Nephron progenitor cell (in vitro differentiated cells): Measurements from ENCODE around the gene COX8A.

ENCODE experiments used
- DNase-seq: peaks from one replicate; pipeline ENCODE4 v3.0.0; 2021
- H3K27ac Mint-ChIP-seq: 2 replicates; pipeline ENCODE4 v1.8.0; 2021; ENCODE audit warnings: mild to moderate bottlenecking, moderate library complexity, mixed read lengths
- H3K27me3 Mint-ChIP-seq: 2 replicates; pipeline ENCODE4 v1.8.0; 2021; ENCODE audit warnings: mild to moderate bottlenecking, low read depth, mixed read lengths; ENCODE audit not compliant: poor library complexity
- H3K36me3 Mint-ChIP-seq: 2 replicates; pipeline ENCODE4 v1.8.0; 2021; ENCODE audit warnings: low read depth, mixed read lengths
- H3K4me1 Mint-ChIP-seq: 2 replicates; pipeline ENCODE4 v1.8.0; 2021; ENCODE audit warnings: mixed read lengths
- H3K4me3 Mint-ChIP-seq: 2 replicates; pipeline ENCODE4 v1.8.0; 2021; ENCODE audit warnings: mild to moderate bottlenecking, moderate library complexity, mixed read lengths
- H3K9me3 Mint-ChIP-seq: 2 replicates; pipeline ENCODE4 v1.8.0; 2021; ENCODE audit warnings: mild to moderate bottlenecking, moderate library complexity, mixed read lengths
- CTCF ChIP-seq: fragments of 200-600 bp; sonication (generic); IDR thresholded peaks from 2 replicates; pipeline ENCODE4 v1.5.0; 2021; ENCODE audit warnings: antibody characterized with exemption

The COX8A gene

GRCh38 chr11:64003807-64004589, 29.6 kb downstream of the COX8A start:
- H3K4me3 Mint-ChIP-seq = no peak overlapping the region
- H3K27ac Mint-ChIP-seq = no peak overlapping the region
- no peak for TF ChIP-seq CTCF
- no peak for DNase-seq
- peaks cover 38% of the 10 kb centered on the region for H3K4me1 Mint-ChIP-seq
- no peaks in the 10 kb centered on the region for H3K9me3 Mint-ChIP-seq
- no peaks in the 10 kb centered on the region for H3K36me3 Mint-ChIP-seq
- peaks cover 71% of the 10 kb centered on the region for H3K27me3 Mint-ChIP-seq

DNA sequence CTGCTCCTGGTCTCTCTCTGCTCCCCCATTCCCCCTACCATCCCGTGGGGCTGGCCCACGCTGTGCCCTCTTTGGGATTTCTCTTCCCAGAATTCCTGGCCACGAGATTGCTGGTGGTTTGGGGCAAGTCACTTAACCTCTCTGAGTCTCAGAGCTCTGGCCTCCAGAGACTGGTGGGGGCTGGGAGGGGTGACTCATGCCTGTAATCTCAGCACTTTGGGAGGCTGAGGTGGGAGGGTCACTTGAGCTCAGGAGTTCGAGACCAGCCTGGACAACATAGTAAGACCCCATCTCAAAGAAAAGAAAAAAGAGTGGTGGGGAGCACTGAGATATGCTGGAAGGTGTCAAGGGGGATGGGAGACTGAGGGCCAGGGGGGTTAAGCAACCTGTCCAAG, 30.2 kb downstream of the COX8A start:
- H3K4me3 Mint-ChIP-seq = no peak overlapping the region
- TF ChIP-seq CTCF = no peak
- peaks cover 71% of the 10 kb centered on the region for H3K27me3 Mint-ChIP-seq
- H3K27ac Mint-ChIP-seq = no peak overlapping the region
- no peaks in the 10 kb centered on the region for H3K36me3 Mint-ChIP-seq
- H3K9me3 Mint-ChIP-seq = no peaks in the 10 kb centered on the region
- peaks cover 40% of the 10 kb centered on the region for H3K4me1 Mint-ChIP-seq
- DNase-seq = no peak

DNA sequence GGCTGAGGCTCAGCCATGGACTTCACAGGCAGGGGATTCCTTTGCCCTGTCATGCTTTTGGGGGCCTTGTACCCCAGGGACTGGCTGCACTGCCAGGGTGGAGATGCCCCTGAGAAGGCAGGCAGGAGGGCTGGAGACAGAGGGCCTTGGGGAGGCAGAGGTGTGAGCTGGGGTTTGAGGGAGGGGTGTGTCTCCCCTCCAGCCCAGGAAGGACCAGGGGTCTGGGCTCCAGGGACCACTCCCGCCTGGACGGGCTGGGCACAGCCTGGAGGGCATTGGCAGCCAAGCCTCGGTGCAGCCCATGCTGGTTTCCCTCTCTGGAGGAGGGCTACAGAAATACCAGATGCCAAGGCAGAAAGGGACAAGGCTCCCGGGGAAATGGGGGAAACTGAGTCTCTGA, 31.3 kb downstream of the COX8A start:
- Mint-ChIP-seq H3K4me3 (no peak overlapping the region), H3K4me1 (peaks cover 40% of the 10 kb centered on the region), H3K27me3 (peaks cover 77% of the 10 kb centered on the region), H3K36me3 (no peaks in the 10 kb centered on the region), H3K9me3 (peaks cover 7% of the 10 kb centered on the region), H3K27ac (no peak overlapping the region)
- no peak for TF ChIP-seq CTCF
- no peak for DNase-seq

DNA sequence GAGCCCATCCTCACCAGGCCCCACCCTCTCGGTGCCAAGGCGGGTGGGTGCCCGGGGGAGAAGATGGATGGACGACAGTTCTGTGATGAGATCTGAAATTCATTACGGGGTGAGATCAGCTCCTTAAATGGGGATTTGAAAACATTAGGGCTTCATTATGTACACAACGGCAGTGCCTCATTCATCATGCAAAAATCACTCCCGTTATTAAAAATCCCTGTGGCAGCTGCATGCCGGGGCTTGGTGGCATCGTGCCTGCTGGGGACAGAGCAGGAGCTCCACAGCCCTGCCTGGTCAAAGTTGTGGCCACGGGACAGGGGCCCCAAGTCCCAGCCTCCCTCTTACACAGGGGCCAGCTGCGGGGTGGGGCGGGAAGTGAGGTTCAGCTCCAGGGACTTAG, 32.0 kb downstream of the COX8A start:
- no peak overlapping the region for H3K4me3 Mint-ChIP-seq
- peaks cover 9% of the 10 kb centered on the region for H3K9me3 Mint-ChIP-seq
- no peaks in the 10 kb centered on the region for H3K36me3 Mint-ChIP-seq
- TF ChIP-seq CTCF = no peak
- peaks cover 76% of the 10 kb centered on the region for H3K27me3 Mint-ChIP-seq
- H3K4me1 Mint-ChIP-seq = peaks cover 43% of the 10 kb centered on the region
- no peak for DNase-seq
- no peak overlapping the region for H3K27ac Mint-ChIP-seq

DNA sequence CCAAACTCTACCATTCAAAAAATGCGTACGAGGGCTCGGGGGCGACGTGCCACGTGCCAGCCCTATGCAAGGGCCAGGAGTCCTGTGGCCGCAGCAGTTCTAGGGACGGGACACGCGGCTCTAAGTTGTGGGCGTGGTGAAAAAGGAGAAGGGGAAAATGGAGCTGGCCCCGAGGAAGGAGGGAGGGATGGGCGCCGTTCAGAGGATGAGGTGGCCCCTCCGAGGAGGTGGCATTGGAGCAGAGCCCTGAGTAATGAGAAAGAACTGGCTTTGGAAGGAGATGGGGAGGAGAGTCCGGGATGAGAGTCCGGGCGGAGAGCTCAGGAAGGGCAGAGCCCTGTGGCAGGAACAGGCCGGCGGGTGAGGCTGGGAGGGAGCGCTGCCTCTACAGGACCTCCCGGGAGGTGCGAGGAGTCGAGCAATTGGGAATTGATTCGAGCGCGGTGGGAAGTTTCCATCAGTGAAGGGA, 32.8 kb downstream of the COX8A start:
- H3K9me3 Mint-ChIP-seq = peaks cover 9% of the 10 kb centered on the region
- no peaks in the 10 kb centered on the region for H3K36me3 Mint-ChIP-seq
- DNase-seq = peak; percentile 54

More for the DNA sequence above, 32.8 kb downstream of the COX8A start:
- Mint-ChIP-seq H3K27me3 (peaks cover 76% of the 10 kb centered on the region), H3K4me1 (peaks cover 44% of the 10 kb centered on the region), H3K27ac (no peak overlapping the region), H3K4me3 (peak overlapping the region; percentile 76)
- TF ChIP-seq CTCF = no peak
